ENCODE measurements around the gene MON1A. TPM values are rescaled to one million over a fixed set of nuclear protein-coding genes. Genes with fewer than 3 reads are reported as not detected.

The MON1A gene
- total and polyA plus RNA-seq, 4 donors: 7.5 to 11.4 (median 9.2) TPM

DNA sequence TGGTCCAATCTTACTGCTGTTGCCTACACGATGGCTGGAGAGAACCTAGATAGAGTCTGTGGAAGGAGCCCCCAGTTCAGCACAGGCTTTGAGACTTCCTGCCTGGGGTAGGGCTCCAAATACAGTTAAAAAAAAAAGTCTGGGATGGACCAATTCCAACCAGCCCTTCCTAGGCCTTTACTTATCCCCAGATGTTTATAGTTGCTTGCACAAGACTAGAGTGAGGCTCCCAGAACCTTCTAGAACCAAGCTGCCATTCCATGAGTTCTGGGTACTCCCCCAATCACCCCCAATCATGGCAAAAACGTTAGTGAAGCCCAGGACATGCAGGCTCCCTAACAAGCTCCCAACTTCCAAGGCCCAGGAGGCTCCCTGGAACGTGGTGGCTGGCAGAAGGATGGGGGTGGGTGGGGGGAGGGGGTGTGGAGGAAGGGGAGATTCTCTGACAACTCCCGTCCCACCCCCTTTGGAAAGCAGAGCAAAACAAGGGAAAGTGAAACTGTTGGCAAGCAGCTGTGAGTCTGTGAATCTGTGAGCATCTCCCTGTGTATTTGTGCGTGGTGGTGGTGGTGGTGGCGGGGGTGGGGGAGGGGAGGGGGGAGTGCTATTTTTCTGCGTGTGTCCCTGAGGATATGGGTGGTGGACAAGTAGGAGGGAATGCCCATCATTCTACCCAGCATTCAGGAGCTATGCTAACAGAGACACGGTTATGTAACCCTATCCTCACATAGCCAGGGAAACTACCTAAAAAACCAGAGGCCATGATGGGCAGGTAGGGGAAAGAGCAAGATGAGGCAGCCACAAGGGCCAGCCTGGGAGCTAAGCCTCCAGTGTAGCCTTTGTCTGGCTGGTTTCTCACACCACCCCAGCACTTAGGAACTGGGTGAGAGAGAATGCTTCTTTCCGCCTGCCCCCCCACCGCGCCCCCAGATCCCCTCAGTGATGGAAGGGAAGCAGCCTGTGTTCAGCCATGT lies 28.0 kb downstream of the MON1A start:
- Histone ChIP-seq H3K4me1 (ENCODE audit: control insufficient read depth in 1 of 2, insufficient read depth in 2 of 2, low read length in 2 of 2) (peaks cover 0 to 3% of the 10 kb centered on the region in 2 donors), H3K9me3 (ENCODE audit: control insufficient read depth, low read length) (no peaks in the 10 kb centered on the region), H3K4me3 (ENCODE audit: low read length in 2 of 2) (no peak overlapping the region), H3K27ac (ENCODE audit: low read depth in 1 of 2, low read length in 2 of 2) (no peak overlapping the region), H3K36me3 (ENCODE audit: control insufficient read depth in 1 of 2, insufficient read depth in 2 of 2, low read length in 1 of 2) (no peaks in the 10 kb centered on the region), H3K27me3 (ENCODE audit: control insufficient read depth in 1 of 2, insufficient read depth in 2 of 2, low read length in 1 of 2) (no peaks in the 10 kb centered on the region)
- 70 to 78% methylated on average over 10 to 11 of the region's 11 CpGs for WGBS, 2 donors
- DNase-seq (no peak), ATAC-seq (ENCODE audit: low FRiP score) (no peak)
- intact Hi-C loops (cut with DNase I): loop anchor here in 1 of 2 donors (2.0 to 5.0 kb wide), 2 partner anchors 99 to 179 kb away; partner anchors contain the start of genes GMPPB and INKA1

DNA sequence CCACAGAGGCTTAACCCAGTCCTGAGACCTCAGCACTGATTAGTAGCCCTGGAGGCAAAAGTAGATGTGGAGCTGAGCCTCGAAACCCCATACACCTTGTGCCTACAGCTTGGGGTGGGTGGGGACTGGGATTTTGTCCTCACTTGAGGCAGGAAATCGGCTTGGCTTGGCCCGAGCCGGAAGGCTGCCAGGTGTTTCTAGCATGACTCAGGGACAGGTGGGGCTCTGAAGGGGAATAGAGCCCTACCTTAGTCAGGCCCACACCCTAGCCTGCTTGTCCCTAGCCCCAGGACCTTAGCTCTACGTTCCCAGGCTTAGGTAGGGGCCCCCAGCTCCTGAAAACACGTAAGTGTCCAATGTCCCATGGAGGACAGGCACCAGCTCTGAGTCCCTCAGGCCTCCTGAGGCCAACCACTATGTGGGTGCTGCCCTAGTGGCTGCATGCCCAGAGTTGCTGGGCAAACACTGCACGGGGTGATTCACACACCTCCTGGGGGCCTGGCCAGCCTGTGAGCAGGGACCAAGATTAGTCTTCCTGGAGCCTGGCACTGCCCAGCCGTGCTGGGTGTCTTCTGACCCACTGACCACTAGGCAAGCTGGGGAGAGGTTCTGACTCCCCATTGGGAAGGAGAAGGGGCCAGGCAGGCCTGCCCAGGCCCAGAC lies 29.0 kb downstream of the MON1A start:
- Histone ChIP-seq H3K27me3 (ENCODE audit: control insufficient read depth in 1 of 2, insufficient read depth in 2 of 2, low read length in 1 of 2) (no peaks in the 10 kb centered on the region), H3K9me3 (ENCODE audit: control insufficient read depth, low read length) (no peaks in the 10 kb centered on the region), H3K27ac (ENCODE audit: low read depth in 1 of 2, low read length in 2 of 2) (peak overlapping the region in 1 of 2 donors; percentile 52), H3K4me3 (ENCODE audit: low read length in 2 of 2) (no peak overlapping the region), H3K4me1 (ENCODE audit: control insufficient read depth in 1 of 2, insufficient read depth in 2 of 2, low read length in 2 of 2) (peaks cover 0 to 3% of the 10 kb centered on the region in 2 donors), H3K36me3 (ENCODE audit: control insufficient read depth in 1 of 2, insufficient read depth in 2 of 2, low read length in 1 of 2) (no peaks in the 10 kb centered on the region)
- peak; percentile 30 for ATAC-seq (ENCODE audit: low FRiP score)
- peak; percentile 87 to 91 for DNase-seq
- 29 to 31% methylated on average over 8 of the region's 8 CpGs for WGBS, 2 donors
- intact Hi-C loops (cut with DNase I): loop anchor here in 1 of 2 donors (1.0 to 5.0 kb wide), 2 partner anchors 44 to 178 kb away; partner anchors contain the start of genes GMPPB and TRAIP

DNA sequence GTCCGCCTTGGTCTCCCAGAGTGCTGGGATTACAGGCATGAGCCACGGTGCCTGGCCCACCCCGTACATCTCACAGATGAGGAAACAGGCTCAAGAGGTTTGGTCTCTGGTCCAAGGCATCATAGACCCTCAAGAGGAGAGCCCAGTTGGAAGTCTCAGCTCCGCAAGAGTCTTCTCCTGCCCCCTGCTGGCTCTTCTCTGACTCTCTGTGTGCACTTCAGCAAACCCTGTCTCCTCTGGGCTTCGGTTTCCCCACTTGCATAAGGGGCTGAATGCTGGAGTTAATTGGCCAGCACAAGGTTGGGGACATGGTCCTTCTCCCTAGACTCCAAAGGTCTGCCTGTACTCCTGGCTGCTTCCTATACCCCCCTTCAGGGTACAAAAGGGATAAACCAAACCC lies 29.8 kb downstream of the MON1A start:
- intact Hi-C loops (cut with DNase I): loop anchor here in 1 of 2 donors (1.0 to 5.0 kb wide), 2 partner anchors 44 to 178 kb away; partner anchors contain the start of genes GMPPB and TRAIP
- WGBS, 2 donors: 94% methylated on average over 5 of the region's 5 CpGs
- DNase-seq (no peak), ATAC-seq (ENCODE audit: low FRiP score) (no peak)
- Histone ChIP-seq H3K4me1 (ENCODE audit: control insufficient read depth in 1 of 2, insufficient read depth in 2 of 2, low read length in 2 of 2) (peaks cover 0 to 3% of the 10 kb centered on the region in 2 donors), H3K9me3 (ENCODE audit: control insufficient read depth, low read length) (no peaks in the 10 kb centered on the region), H3K27ac (ENCODE audit: low read depth in 1 of 2, low read length in 2 of 2) (no peak overlapping the region), H3K36me3 (ENCODE audit: control insufficient read depth in 1 of 2, insufficient read depth in 2 of 2, low read length in 1 of 2) (no peaks in the 10 kb centered on the region), H3K27me3 (ENCODE audit: control insufficient read depth in 1 of 2, insufficient read depth in 2 of 2, low read length in 1 of 2) (no peaks in the 10 kb centered on the region), H3K4me3 (ENCODE audit: low read length in 2 of 2) (no peak overlapping the region)

DNA sequence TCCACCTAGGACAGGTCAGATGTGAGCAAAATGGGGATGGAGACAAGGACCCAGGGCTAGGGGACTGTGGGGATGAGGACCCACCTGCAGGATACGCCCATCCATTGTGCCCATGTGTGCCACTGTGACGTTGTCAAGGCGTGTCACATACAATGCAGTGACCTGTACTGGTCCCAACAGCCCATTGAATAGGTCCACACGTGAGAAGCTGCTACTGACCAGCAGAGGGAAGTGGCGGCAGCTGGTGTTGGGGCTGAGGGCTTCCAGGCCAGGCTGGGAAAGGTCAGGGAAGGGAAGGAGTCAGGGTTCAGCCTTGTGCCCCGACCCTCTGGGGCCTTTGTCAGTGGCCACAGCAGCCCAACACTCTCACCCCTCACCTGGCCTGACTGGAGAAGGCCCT lies 30.6 kb downstream of the MON1A start:
- WGBS, 2 donors: 89% methylated on average over 6 of the region's 6 CpGs
- Histone ChIP-seq H3K27ac (ENCODE audit: low read depth in 1 of 2, low read length in 2 of 2) (no peak overlapping the region), H3K4me1 (ENCODE audit: control insufficient read depth in 1 of 2, insufficient read depth in 2 of 2, low read length in 2 of 2) (peaks cover 0 to 3% of the 10 kb centered on the region in 2 donors), H3K27me3 (ENCODE audit: control insufficient read depth in 1 of 2, insufficient read depth in 2 of 2, low read length in 1 of 2) (no peaks in the 10 kb centered on the region), H3K4me3 (ENCODE audit: low read length in 2 of 2) (no peak overlapping the region), H3K9me3 (ENCODE audit: control insufficient read depth, low read length) (no peaks in the 10 kb centered on the region), H3K36me3 (ENCODE audit: control insufficient read depth in 1 of 2, insufficient read depth in 2 of 2, low read length in 1 of 2) (no peaks in the 10 kb centered on the region)
- DNase-seq (no peak), ATAC-seq (ENCODE audit: low FRiP score) (no peak)
- intact Hi-C loops (cut with DNase I): no loop called here

DNA sequence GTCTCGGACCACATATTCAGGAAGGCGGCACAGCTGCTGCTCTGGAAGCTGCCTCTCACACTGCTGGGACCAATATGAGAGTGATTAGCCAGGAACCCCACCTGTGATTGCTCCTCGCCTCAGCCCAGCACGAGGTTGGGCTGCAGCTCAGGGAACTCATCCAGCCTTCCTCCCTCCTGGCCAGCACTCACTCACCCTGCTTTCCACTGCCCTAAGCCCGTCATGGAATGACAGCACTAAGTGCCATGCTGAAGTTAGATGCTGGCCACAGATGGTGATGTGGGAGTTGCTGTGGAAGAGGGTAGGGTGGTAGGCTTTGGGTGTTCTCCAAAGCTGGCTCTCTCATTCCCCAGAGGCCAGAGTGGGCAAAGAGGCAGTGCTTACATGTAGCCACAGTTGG lies 33.3 kb downstream of the MON1A start:
- Histone ChIP-seq H3K4me3 (ENCODE audit: low read length in 2 of 2) (no peak overlapping the region), H3K27me3 (ENCODE audit: control insufficient read depth in 1 of 2, insufficient read depth in 2 of 2, low read length in 1 of 2) (no peaks in the 10 kb centered on the region), H3K9me3 (ENCODE audit: control insufficient read depth, low read length) (no peaks in the 10 kb centered on the region), H3K4me1 (ENCODE audit: control insufficient read depth in 1 of 2, insufficient read depth in 2 of 2, low read length in 2 of 2) (peaks cover 0 to 3% of the 10 kb centered on the region in 2 donors), H3K27ac (ENCODE audit: low read depth in 1 of 2, low read length in 2 of 2) (no peak overlapping the region), H3K36me3 (ENCODE audit: control insufficient read depth in 1 of 2, insufficient read depth in 2 of 2, low read length in 1 of 2) (no peaks in the 10 kb centered on the region)
- no peak for DNase-seq
- no peak for ATAC-seq (ENCODE audit: low FRiP score)
- intact Hi-C loops (cut with DNase I): no loop called here
- 58 to 66% methylated on average over 5 of the region's 5 CpGs for WGBS, 2 donors

DNA sequence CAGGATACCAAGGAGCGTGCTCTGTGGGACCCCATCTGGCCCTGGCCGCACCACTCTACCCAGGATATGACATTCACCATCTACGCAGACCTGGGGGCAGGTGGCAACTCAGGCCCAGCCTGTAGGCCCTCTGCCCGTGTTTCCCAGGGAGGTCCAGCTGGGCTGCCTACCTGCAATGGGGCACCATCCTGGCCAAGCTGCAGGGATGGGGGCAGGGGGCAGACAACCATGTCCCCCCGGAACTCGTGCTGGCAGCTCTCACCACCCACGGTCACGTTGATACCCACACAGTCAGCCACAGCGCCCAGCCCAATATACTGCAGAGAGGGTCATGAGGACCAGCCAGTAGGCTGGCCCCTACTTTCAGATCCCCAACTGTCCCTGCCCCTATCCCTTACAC lies 33.8 kb downstream of the MON1A start:
- intact Hi-C loops (cut with DNase I): no loop called here
- no peak for ATAC-seq (ENCODE audit: low FRiP score)
- WGBS, 2 donors: 94 to 97% methylated on average over 9 of the region's 9 CpGs
- Histone ChIP-seq H3K9me3 (ENCODE audit: control insufficient read depth, low read length) (no peaks in the 10 kb centered on the region), H3K27me3 (ENCODE audit: control insufficient read depth in 1 of 2, insufficient read depth in 2 of 2, low read length in 1 of 2) (no peaks in the 10 kb centered on the region), H3K36me3 (ENCODE audit: control insufficient read depth in 1 of 2, insufficient read depth in 2 of 2, low read length in 1 of 2) (no peaks in the 10 kb centered on the region), H3K4me3 (ENCODE audit: low read length in 2 of 2) (no peak overlapping the region), H3K27ac (ENCODE audit: low read depth in 1 of 2, low read length in 2 of 2) (no peak overlapping the region), H3K4me1 (ENCODE audit: control insufficient read depth in 1 of 2, insufficient read depth in 2 of 2, low read length in 2 of 2) (no peaks in the 10 kb centered on the region)
- DNase-seq: peak in 1 of 2 donors; percentile 64

DNA sequence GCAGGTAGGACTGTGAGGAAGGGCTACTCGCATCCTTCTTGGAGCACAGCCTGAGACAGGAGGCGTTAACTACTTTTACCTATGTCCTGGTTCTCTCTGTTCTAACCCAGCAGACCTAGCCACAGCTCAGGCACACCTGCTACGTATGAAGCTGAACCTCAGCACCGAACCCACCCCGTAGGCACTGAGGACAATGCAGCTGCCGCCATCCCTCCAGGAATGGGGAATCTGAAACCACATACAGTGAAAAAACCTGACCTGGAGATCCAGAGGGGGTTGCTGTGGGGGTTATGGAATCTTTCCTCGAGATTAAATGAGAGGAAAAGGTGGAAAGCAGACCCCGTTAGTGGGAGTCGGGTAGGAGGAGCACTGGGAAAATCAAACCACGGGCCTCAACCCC lies 40.3 kb downstream of the MON1A start:
- intact Hi-C loops (cut with DNase I): no loop called here
- DNase-seq (no peak), ATAC-seq (ENCODE audit: low FRiP score) (no peak)
- Histone ChIP-seq H3K4me3 (ENCODE audit: low read length in 2 of 2) (no peak overlapping the region), H3K27me3 (ENCODE audit: control insufficient read depth in 1 of 2, insufficient read depth in 2 of 2, low read length in 1 of 2) (no peaks in the 10 kb centered on the region), H3K36me3 (ENCODE audit: control insufficient read depth in 1 of 2, insufficient read depth in 2 of 2, low read length in 1 of 2) (no peaks in the 10 kb centered on the region), H3K9me3 (ENCODE audit: control insufficient read depth, low read length) (no peaks in the 10 kb centered on the region), H3K27ac (ENCODE audit: low read depth in 1 of 2, low read length in 2 of 2) (no peak overlapping the region), H3K4me1 (ENCODE audit: control insufficient read depth in 1 of 2, insufficient read depth in 2 of 2, low read length in 2 of 2) (no peaks in the 10 kb centered on the region)
- WGBS, 2 donors: 77 to 83% methylated on average over 10 of the region's 10 CpGs

DNA sequence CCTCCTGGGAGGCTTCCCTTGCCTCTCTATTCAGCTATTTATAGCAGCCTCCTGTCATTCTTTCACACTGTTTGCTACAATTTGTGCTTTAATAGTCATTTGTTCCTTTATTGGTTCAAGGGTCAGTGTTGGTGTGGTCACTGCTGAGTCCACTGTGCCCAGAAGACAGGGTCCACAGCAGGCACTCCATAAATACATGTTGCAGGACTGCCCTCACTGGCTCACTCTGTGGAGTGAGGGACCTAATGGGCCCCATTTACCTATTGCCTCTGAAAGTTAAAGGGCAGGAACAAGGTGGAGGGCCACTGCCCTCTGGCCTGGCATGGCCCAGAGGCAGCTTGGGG lies 42.7 kb downstream of the MON1A start:
- Histone ChIP-seq H3K9me3 (ENCODE audit: control insufficient read depth, low read length) (no peaks in the 10 kb centered on the region), H3K36me3 (ENCODE audit: control insufficient read depth in 1 of 2, insufficient read depth in 2 of 2, low read length in 1 of 2) (no peaks in the 10 kb centered on the region), H3K4me3 (ENCODE audit: low read length in 2 of 2) (no peak overlapping the region), H3K27me3 (ENCODE audit: control insufficient read depth in 1 of 2, insufficient read depth in 2 of 2, low read length in 1 of 2) (no peaks in the 10 kb centered on the region), H3K4me1 (ENCODE audit: control insufficient read depth in 1 of 2, insufficient read depth in 2 of 2, low read length in 2 of 2) (no peaks in the 10 kb centered on the region), H3K27ac (ENCODE audit: low read depth in 1 of 2, low read length in 2 of 2) (no peak overlapping the region)
- intact Hi-C loops (cut with DNase I): no loop called here
- no peak for DNase-seq
- no peak for ATAC-seq (ENCODE audit: low FRiP score)

Data from aorta (tissue), 5 donors.